NOMO-1 treated with DMSO at 0.1 percent for 48 hours (cell line): Measurements from ENCODE around the gene NPAT.
A peak's percentile ranks its signal among the peaks of the same experiment; 100 is the strongest.

Experiments
- DNase-seq: peaks from one replicate; lab custom pipeline; 2025; ENCODE audit not compliant: unreplicated experiment; lab: John Stamatoyannopoulos, UW

The NPAT gene

GRCh38 chr11:108222574-108223347 is at the start of gene NPAT, which contains the start of gene ATM:
Gene NPAT (minus strand): TSS chr11:108222638. CDS start chr11:108222536, 102 bp downstream.
Gene ATM (plus strand): TSS chr11:108223067. CDS start chr11:108227625, 4,558 bp downstream.
- peak; percentile 97 for DNase-seq

- no peak for DNase-seq
These were observed 47.1 kb upstream of the NPAT start for GRCh38 chr11:108269583-108269982.

GRCh38 chr11:108253176-108253575 is 30.7 kb upstream of the NPAT start:
- no peak for DNase-seq

- DNase-seq, result no peak
These were observed 24.4 kb upstream of the NPAT start for GRCh38 chr11:108246885-108247284.

- DNase-seq, result no peak
These were observed 23.9 kb upstream of the NPAT start for GRCh38 chr11:108246308-108246707.

- DNase-seq, result no peak
These were observed 20.0 kb upstream of the NPAT start for GRCh38 chr11:108242422-108242821.

GRCh38 chr11:108241330-108242037 is 19.0 kb upstream of the NPAT start:
- DNase-seq, result no peak

GRCh38 chr11:108239076-108239475 is 16.6 kb upstream of the NPAT start:
- no peak for DNase-seq

- DNase-seq, result no peak
These were observed 14.6 kb upstream of the NPAT start for GRCh38 chr11:108237058-108237481.

- DNase-seq, result no peak
These were observed 13.2 kb upstream of the NPAT start for GRCh38 chr11:108235633-108236032.

GRCh38 chr11:108235192-108235591 is 12.8 kb upstream of the NPAT start:
- DNase-seq, result no peak

- no peak for DNase-seq
These were observed 11.0 kb upstream of the NPAT start for GRCh38 chr11:108233277-108233945.

GRCh38 chr11:108228251-108228650 is 5.8 kb upstream of the NPAT start:
- DNase-seq, result no peak

- DNase-seq, result no peak
These were observed 3.6 kb upstream of the NPAT start for GRCh38 chr11:108226036-108226435.

GRCh38 chr11:108224911-108225786 is 2.7 kb upstream of the NPAT start:
- peak; percentile 76 for DNase-seq

- DNase-seq, result peak; percentile 31
These were observed 1.9 kb upstream of the NPAT start for GRCh38 chr11:108224366-108224765.

GRCh38 chr11:108223348-108224149 is 1.1 kb upstream of the NPAT start:
- peak; percentile 31 for DNase-seq

- no peak for DNase-seq
These were observed 396 bp downstream of the NPAT start for GRCh38 chr11:108221911-108222573.

GRCh38 chr11:108221371-108221770 is 1.1 kb downstream of the NPAT start:
- no peak for DNase-seq
